ENCODE results near the gene MYO15B. TPM values are rescaled to one million over a fixed set of nuclear protein-coding genes. Genes with fewer than 3 reads are reported as not detected.

Gene MYO15B
- total RNA-seq, 2 experiments from 2014 or later = 8.9 to 19.2 TPM

GRCh38 chr17:75640556-75641119 lies 53.0 kb downstream of the MYO15B start:
- POLR2A ChIA-PET = interaction anchor here (1.0 kb wide), 1 partner anchor 111 kb away, joined by 3 read pairs; no protein-coding TSS in a partner anchor
- peaks cover 34% of the 10 kb centered on the region for H3K36me3 ChIP-seq (ENCODE audit: insufficient read depth, low read length)
- no peaks in the 10 kb centered on the region for H3K9me3 ChIP-seq (ENCODE audit: low read length)
- CTCF ChIA-PET (ENCODE audit: unreplicated experiment) = interaction anchor here (0.8 kb wide), 1 partner anchor 13 kb away, joined by 3 read pairs; no protein-coding TSS in a partner anchor
- no peaks in the 10 kb centered on the region for H3K79me2 ChIP-seq (ENCODE audit: insufficient read depth, low read depth, low read length)
- no TSS peak for BruUV-seq (replicated peaks)
- no peak overlapping the region for H3K27ac ChIP-seq (ENCODE audit: low read depth, low read length, poor library complexity, severe bottlenecking)
- no peaks in the 10 kb centered on the region for H3K4me1 ChIP-seq (ENCODE audit: insufficient read depth, low read length, poor library complexity, severe bottlenecking)
- no peak for TF ChIP-seq CTCF (conservative IDR thresholded peaks at IDR 0.05; ENCODE audit: low read length)
- TF ChIP-seq EZH2phosphoT487 (IDR thresholded peaks at IDR 0.05; ENCODE audit: borderline replicate concordance, low read depth, low read length) = no peak
- DNase-seq (ENCODE audit: low spot score) = no peak
- no peak overlapping the region for H2AFZ ChIP-seq (ENCODE audit: low read length)
- intact Hi-C loops (cut with micrococcal nuclease; ENCODE audit: unreplicated experiment) = no loop called here
- H3K4me2 ChIP-seq (ENCODE audit: low read length) = no peak overlapping the region
- H3K4me3 ChIP-seq (ENCODE audit: low read depth, low read length, poor library complexity, severe bottlenecking) = no peak overlapping the region
- no peaks in the 10 kb centered on the region for H3K9me2 ChIP-seq (ENCODE audit: insufficient read depth, low read length)
- no peaks in the 10 kb centered on the region for H4K20me1 ChIP-seq (ENCODE audit: insufficient read depth, low read length)

- H3K4me1 ChIP-seq (ENCODE audit: insufficient read depth, low read length, poor library complexity, severe bottlenecking) = no peaks in the 10 kb centered on the region
- no peak overlapping the region for H3K4me3 ChIP-seq (ENCODE audit: low read depth, low read length, poor library complexity, severe bottlenecking)
- H3K4me2 ChIP-seq (ENCODE audit: low read length) = no peak overlapping the region
- no peaks in the 10 kb centered on the region for H3K79me2 ChIP-seq (ENCODE audit: insufficient read depth, low read depth, low read length)
- H4K20me1 ChIP-seq (ENCODE audit: insufficient read depth, low read length) = no peaks in the 10 kb centered on the region
- no peak overlapping the region for H2AFZ ChIP-seq (ENCODE audit: low read length)
- peaks cover 35% of the 10 kb centered on the region for H3K36me3 ChIP-seq (ENCODE audit: insufficient read depth, low read length)
- CTCF ChIA-PET (ENCODE audit: unreplicated experiment) = interaction anchor here (0.6 to 1.3 kb wide), 3 partner anchors 8 to 13 kb away, joined by 3 to 4 read pairs (median 3); no protein-coding TSS in a partner anchor
- no TSS peak for BruUV-seq (replicated peaks)
- no peak overlapping the region for H3K27ac ChIP-seq (ENCODE audit: low read depth, low read length, poor library complexity, severe bottlenecking)
- TF ChIP-seq EZH2phosphoT487 (IDR thresholded peaks at IDR 0.05; ENCODE audit: borderline replicate concordance, low read depth, low read length) (no peak), CTCF (conservative IDR thresholded peaks at IDR 0.05; ENCODE audit: low read length) (no peak)
- no peak for DNase-seq (ENCODE audit: low spot score)
- no peaks in the 10 kb centered on the region for H3K9me3 ChIP-seq (ENCODE audit: low read length)
- intact Hi-C loops (cut with micrococcal nuclease; ENCODE audit: unreplicated experiment) = no loop called here
- POLR2A ChIA-PET = interaction anchor here (0.6 to 1.6 kb wide), 3 partner anchors 97 to 582 kb away, joined by 3 to 5 read pairs (median 3); no protein-coding TSS in a partner anchor
- no peaks in the 10 kb centered on the region for H3K9me2 ChIP-seq (ENCODE audit: insufficient read depth, low read length)
Observed at GRCh38 chr17:75641343-75641742, 53.7 kb downstream of the MYO15B start.

GRCh38 chr17:75642182-75642783 lies 54.7 kb downstream of the MYO15B start:
- POLR2A ChIA-PET = interaction anchor here (0.6 to 1.6 kb wide), 2 partner anchors 96 to 583 kb away, joined by 3 to 5 read pairs; no protein-coding TSS in a partner anchor
- CTCF ChIA-PET (ENCODE audit: unreplicated experiment) = interaction anchor here (1.3 kb wide), 1 partner anchor 8 kb away, joined by 3 read pairs; no protein-coding TSS in a partner anchor
- Histone ChIP-seq H3K4me2 (ENCODE audit: low read length) (no peak overlapping the region), H2AFZ (ENCODE audit: low read length) (no peak overlapping the region), H3K4me3 (ENCODE audit: low read depth, low read length, poor library complexity, severe bottlenecking) (no peak overlapping the region), H3K4me1 (ENCODE audit: insufficient read depth, low read length, poor library complexity, severe bottlenecking) (no peaks in the 10 kb centered on the region), H4K20me1 (ENCODE audit: insufficient read depth, low read length) (no peaks in the 10 kb centered on the region), H3K36me3 (ENCODE audit: insufficient read depth, low read length) (peaks cover 35% of the 10 kb centered on the region), H3K9me3 (ENCODE audit: low read length) (no peaks in the 10 kb centered on the region), H3K79me2 (ENCODE audit: insufficient read depth, low read depth, low read length) (no peaks in the 10 kb centered on the region), H3K27ac (ENCODE audit: low read depth, low read length, poor library complexity, severe bottlenecking) (no peak overlapping the region), H3K9me2 (ENCODE audit: insufficient read depth, low read length) (no peaks in the 10 kb centered on the region)
- intact Hi-C loops (cut with micrococcal nuclease; ENCODE audit: unreplicated experiment) = no loop called here
- no TSS peak for BruUV-seq (replicated peaks)
- TF ChIP-seq CTCF (conservative IDR thresholded peaks at IDR 0.05; ENCODE audit: low read length) (no peak), EZH2phosphoT487 (IDR thresholded peaks at IDR 0.05; ENCODE audit: borderline replicate concordance, low read depth, low read length) (no peak)
- no peak for DNase-seq (ENCODE audit: low spot score)

Measured in OCI-LY7 (cell line).